NB4 (cell line): Measurements from ENCODE around the gene AGBL4.

Source experiments
- DNase-seq: peaks from one replicate; pipeline ENCODE4 v3.0.0; 2010; ENCODE audit warnings: low read depth
- H3K4me3 ChIP-seq: one replicate; pipeline ENCODE4 v1.5.1; 2011; ENCODE audit warnings: mild to moderate bottlenecking, low read depth, low read length, moderate library complexity
- CTCF ChIP-seq: IDR thresholded peaks from one replicate; pipeline ENCODE4 v1.5.1; 2012; ENCODE audit warnings: low read depth, low read length
- MAX ChIP-seq: IDR thresholded peaks from 2 replicates; pipeline ENCODE4 v1.6.1; 2011; ENCODE audit warnings: low read depth, low read length
- MYC ChIP-seq: IDR thresholded peaks from 2 replicates; pipeline ENCODE4 v1.6.1; 2011; ENCODE audit warnings: low read depth, low read length
- POLR2A ChIP-seq: IDR thresholded peaks from 2 replicates; pipeline ENCODE4 v1.6.1; 2011; ENCODE audit warnings: mild to moderate bottlenecking; ENCODE audit not compliant: insufficient read length; ENCODE audit errors: extremely low read depth

AGBL4 gene

GRCh38 chr1:48730164-48730910 lies 1293.4 kb downstream of the AGBL4 start:
- DNase-seq = no peak
- no peak overlapping the region for H3K4me3 ChIP-seq
- no peak for TF ChIP-seq MYC
- no peak for TF ChIP-seq POLR2A

- H3K4me3 ChIP-seq = no peak overlapping the region
- DNase-seq = no peak
- no peak for TF ChIP-seq MAX
- no peak for TF ChIP-seq MYC
- no peak for TF ChIP-seq CTCF
- TF ChIP-seq POLR2A = no peak
Measured at GRCh38 chr1:48728584-48728983, 1295.2 kb downstream of the AGBL4 start.

DNA sequence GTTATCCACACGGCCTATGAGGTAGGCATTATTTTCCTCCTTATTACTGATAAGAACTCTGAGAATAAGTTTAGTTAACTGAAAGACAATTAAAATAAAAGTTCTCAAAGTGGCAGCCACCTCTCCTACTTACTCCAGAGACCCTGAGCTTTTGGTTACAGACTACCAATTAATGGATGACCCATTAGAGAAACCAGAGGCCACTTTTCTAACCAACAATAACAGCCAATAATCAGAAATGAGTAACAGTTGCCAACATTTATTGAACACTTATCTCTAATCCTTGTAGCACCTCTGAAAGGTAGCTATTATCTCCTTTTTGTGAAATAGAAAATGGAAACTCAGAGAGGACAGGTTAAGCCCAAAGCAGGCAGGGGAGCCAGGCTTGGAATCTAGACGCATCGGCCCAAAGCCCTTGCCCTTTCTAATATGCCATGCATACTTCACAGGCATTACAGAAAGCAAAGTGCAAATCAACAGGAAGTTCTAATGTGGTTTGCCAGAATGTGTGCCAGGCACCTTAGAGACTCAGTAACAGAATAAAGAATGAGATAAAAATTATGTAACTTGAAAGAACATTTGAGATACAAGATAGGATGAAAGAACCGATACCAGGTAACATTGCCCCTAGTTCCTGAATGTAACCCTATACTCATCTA lies 1297.1 kb downstream of the AGBL4 start:
- TF ChIP-seq POLR2A = no peak
- no peak for TF ChIP-seq MAX
- TF ChIP-seq MYC = no peak
- no peak for TF ChIP-seq CTCF
- no peak overlapping the region for H3K4me3 ChIP-seq
- DNase-seq = no peak

GRCh38 chr1:48726139-48726538 lies 1297.6 kb downstream of the AGBL4 start:
- no peak for TF ChIP-seq MYC
- TF ChIP-seq MAX = no peak
- TF ChIP-seq POLR2A = no peak
- no peak for TF ChIP-seq CTCF
- no peak for DNase-seq
- no peak overlapping the region for H3K4me3 ChIP-seq

DNA sequence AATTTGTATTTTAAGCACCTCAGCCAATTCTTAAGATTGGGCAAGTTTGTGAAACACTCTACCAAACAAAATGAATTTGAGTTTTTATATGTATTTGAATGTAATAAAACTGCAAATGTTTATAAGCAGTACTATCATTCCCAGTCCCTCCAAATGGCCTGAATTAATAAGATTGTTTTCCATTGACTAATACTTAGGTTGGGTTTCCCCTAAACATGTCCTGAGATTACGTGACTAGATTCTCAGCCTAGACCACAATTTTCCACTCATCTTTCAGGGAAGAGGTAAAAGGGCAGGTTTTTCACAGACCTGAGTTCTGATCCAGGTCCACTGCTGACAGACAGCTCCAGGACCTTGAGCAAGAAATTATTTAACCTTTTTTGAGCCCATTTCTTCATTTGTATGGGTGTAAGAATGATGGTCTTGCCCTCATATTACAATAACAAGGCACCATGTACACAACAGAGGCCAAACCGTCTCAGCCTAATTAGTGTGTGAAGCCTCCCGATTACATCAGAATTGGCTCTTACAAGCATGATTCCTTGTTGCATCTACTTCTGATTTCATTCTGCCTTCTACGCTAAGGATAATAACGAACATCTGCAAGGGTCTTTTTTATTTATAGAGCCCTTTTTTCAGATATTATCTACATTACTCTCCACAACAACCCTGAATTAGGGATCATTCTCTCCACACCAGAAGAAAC lies 1298.3 kb downstream of the AGBL4 start:
- TF ChIP-seq MAX (no peak), CTCF (no peak), POLR2A (no peak), MYC (no peak)
- no peak overlapping the region for H3K4me3 ChIP-seq
- no peak for DNase-seq

- TF ChIP-seq MYC = no peak
- TF ChIP-seq POLR2A = no peak
- no peak for TF ChIP-seq MAX
- TF ChIP-seq CTCF = no peak
- no peak overlapping the region for H3K4me3 ChIP-seq
- no peak for DNase-seq
Measured at GRCh38 chr1:48720929-48721328, 1302.8 kb downstream of the AGBL4 start.
